ENCODE results near the gene RPS19. TPM values are rescaled to one million over a fixed set of nuclear protein-coding genes. Genes with fewer than 3 reads are reported as not detected.

The RPS19 gene
- 1,000 to 10,000 TPM in 5 of 6 donors, 100 to 1,000 TPM in 1; 677 to 2,013 (median 1,382) TPM for total RNA-seq

DNA sequence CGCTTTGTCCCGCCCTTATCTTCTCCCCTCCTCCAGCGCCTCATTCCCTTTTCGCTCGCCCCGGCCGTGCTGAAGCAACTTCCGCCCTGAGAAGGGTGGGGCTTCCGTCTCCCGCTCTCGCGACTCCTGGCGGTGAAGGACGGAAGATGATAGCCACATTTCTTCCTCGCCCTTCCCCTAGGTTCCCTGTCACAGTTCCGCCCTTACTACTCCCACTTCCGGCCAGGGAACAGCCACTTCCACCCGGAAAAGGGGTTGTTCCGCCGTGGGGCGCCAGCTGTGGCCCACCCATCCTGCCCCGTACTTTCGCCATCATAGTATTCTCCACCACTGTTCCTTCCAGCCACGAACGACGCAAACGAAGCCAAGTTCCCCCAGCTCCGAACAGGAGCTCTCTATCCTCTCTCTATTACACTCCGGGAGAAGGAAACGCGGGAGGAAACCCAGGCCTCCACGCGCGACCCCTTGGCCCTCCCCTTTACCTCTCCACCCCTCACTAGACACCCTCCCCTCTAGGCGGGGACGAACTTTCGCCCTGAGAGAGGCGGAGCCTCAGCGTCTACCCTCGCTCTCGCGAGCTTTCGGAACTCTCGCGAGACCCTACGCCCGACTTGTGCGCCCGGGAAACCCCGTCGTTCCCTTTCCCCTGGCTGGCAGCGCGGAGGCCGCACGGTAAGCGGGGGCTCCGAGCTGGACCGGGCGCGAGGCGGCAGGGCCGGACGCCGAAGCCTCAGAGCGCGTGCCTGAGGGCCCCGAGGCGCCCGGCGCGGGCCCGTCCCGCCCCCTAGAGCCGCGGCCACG lies at the start of gene RPS19:
RPS19 (plus strand) TSS at position 638 of the 801 bp plus-strand sequence. CDS start 520 bp downstream, outside the sequence.
- TF ChIP-seq, protein P1, sequence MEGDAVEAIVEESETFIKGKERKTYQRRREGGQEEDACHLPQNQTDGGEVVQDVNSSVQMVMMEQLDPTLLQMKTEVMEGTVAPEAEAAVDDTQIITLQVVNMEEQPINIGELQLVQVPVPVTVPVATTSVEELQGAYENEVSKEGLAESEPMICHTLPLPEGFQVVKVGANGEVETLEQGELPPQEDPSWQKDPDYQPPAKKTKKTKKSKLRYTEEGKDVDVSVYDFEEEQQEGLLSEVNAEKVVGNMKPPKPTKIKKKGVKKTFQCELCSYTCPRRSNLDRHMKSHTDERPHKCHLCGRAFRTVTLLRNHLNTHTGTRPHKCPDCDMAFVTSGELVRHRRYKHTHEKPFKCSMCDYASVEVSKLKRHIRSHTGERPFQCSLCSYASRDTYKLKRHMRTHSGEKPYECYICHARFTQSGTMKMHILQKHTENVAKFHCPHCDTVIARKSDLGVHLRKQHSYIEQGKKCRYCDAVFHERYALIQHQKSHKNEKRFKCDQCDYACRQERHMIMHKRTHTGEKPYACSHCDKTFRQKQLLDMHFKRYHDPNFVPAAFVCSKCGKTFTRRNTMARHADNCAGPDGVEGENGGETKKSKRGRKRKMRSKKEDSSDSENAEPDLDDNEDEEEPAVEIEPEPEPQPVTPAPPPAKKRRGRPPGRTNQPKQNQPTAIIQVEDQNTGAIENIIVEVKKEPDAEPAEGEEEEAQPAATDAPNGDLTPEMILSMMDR (IDR thresholded peaks at IDR 0.05) = peak; percentile 59 to 97 (median 94)
- TF ChIP-seq POLR2A (IDR thresholded peaks at IDR 0.05) (peak in 3 of 4 donors; percentile 37 to 92 (median 87)), EP300 (IDR thresholded peaks at IDR 0.05) (peak in 1 of 4 donors; percentile 50), POLR2AphosphoS5 (IDR thresholded peaks at IDR 0.05) (peak; percentile 87 to 88)
- H3K4me3 ChIP-seq = peak within 1 kb of the TSS; percentile 77 to 97 (median 81)
- 0 to 1% methylated on average over 37 to 61 of the region's 76 CpGs for WGBS, 2 donors
- ATAC-seq (ENCODE audit: low FRiP score in 2 of 2) (peak; percentile 97), DNase-seq (peak; percentile 96 to 97)
- H3K4me1 ChIP-seq = peaks cover 31 to 43% (median 34%) of the 10 kb centered on the region in 4 donors
- no peaks in the 10 kb centered on the region for H3K27me3 ChIP-seq
- H3K36me3 ChIP-seq = peaks cover 10 to 38% (median 30%) of the 10 kb centered on the region in 4 donors
- H3K27ac ChIP-seq = peak within 1 kb of the TSS; percentile 89 to 98 (median 92)
- no peaks in the 10 kb centered on the region for H3K9me3 ChIP-seq

DNA sequence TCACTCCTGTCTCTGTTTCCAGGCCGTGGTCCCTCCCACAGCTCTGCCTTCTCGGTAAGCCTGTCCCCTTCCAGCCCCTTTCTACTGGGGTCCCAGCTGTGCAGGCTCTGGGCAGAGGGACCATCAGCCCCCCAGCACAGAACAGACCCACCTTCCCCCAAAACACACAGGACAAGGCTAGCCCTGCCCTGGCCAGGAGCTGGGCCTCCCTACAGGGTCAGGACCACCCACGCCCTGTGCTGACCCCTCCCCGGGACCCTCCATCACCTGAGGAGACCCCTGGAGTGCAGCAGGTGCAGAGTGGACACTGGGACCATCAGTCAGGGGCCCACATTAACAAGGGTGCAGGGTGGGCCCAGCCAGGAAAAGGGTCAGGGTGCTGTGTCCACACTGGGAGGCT lies 49.8 kb upstream of the RPS19 start:
- Histone ChIP-seq H3K4me1 (peaks cover 0 to 4% (median 2%) of the 10 kb centered on the region in 4 donors), H3K27ac (peak overlapping the region; percentile 77 to 87 (median 80)), H3K27me3 (no peaks in the 10 kb centered on the region), H3K36me3 (no peaks in the 10 kb centered on the region), H3K9me3 (no peaks in the 10 kb centered on the region), H3K4me3 (no peak overlapping the region)
- WGBS, 2 donors = 57 to 60% methylated on average over 2 to 4 of the region's 4 CpGs
- no peak for ATAC-seq (ENCODE audit: low FRiP score in 2 of 2)
- DNase-seq = no peak
- TF ChIP-seq, protein P1 (IDR thresholded peaks at IDR 0.05) = no peak
- TF ChIP-seq EP300 (IDR thresholded peaks at IDR 0.05) (no peak), POLR2AphosphoS5 (IDR thresholded peaks at IDR 0.05) (no peak), POLR2A (IDR thresholded peaks at IDR 0.05) (no peak)

DNA sequence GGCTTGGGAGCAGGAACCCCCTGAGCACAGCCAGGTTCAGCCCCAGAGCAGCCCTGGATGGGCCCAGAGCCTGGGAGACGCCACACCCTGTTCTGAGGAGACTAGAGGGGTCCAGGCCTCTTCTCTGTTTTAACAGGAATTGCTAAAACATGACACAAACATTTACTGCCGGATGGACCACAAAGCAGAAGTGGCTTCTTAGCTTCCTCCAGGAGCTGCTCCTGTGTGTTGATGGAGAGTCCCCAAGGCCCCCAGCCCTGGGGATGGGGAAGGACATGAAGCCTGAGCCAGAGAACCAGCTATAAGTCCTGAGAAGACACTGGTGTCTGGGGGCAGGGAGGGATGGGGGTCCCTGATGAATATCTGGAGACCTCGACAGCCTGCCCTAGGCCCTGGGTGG lies 49.0 kb upstream of the RPS19 start:
- peak in 1 of 2 donors; percentile 72 for DNase-seq
- TF ChIP-seq, protein P1 (IDR thresholded peaks at IDR 0.05) = no peak
- TF ChIP-seq EP300 (IDR thresholded peaks at IDR 0.05) (no peak), POLR2AphosphoS5 (IDR thresholded peaks at IDR 0.05) (no peak), POLR2A (IDR thresholded peaks at IDR 0.05) (no peak)
- H3K4me3 ChIP-seq = no peak overlapping the region
- H3K27me3 ChIP-seq = no peaks in the 10 kb centered on the region
- ATAC-seq (ENCODE audit: low FRiP score in 2 of 2) = peak; percentile 28 to 59
- peaks cover 0 to 4% (median 2%) of the 10 kb centered on the region in 4 donors for H3K4me1 ChIP-seq
- WGBS, 2 donors = 48 to 50% methylated on average over 3 of the region's 3 CpGs
- no peaks in the 10 kb centered on the region for H3K36me3 ChIP-seq
- peak overlapping the region; percentile 77 to 87 (median 80) for H3K27ac ChIP-seq
- no peaks in the 10 kb centered on the region for H3K9me3 ChIP-seq

DNA sequence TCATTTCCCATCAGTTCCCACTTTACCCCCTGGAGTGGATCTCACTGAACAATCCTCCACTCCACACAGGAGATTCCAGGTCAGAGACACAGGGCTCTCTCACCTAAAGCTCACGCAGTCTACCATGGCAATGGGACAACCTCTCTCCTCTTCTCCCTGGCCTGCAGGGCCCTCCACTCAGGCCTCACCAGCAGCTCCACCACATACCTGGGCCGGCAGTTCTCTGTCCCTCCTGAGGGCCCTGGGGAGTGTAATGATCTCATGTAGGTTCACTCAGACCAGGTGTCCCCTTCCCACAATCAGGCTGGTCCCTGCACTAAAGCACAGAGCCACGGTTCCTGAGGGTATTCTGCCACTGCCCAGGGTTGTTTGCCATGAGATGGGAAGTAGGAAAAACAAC lies 48.1 kb upstream of the RPS19 start:
- no peaks in the 10 kb centered on the region for H3K36me3 ChIP-seq
- H3K27me3 ChIP-seq = no peaks in the 10 kb centered on the region
- no peak for TF ChIP-seq POLR2A (IDR thresholded peaks at IDR 0.05)
- TF ChIP-seq, protein P1 (IDR thresholded peaks at IDR 0.05) = no peak
- TF ChIP-seq POLR2AphosphoS5 (IDR thresholded peaks at IDR 0.05) = no peak
- TF ChIP-seq EP300 (IDR thresholded peaks at IDR 0.05) = no peak
- no peak overlapping the region for H3K4me3 ChIP-seq
- no peak for DNase-seq
- WGBS, 2 donors = 68 to 100% methylated on average over 1 to 3 of the region's 3 CpGs
- no peaks in the 10 kb centered on the region for H3K9me3 ChIP-seq
- peaks cover 0 to 4% (median 2%) of the 10 kb centered on the region in 4 donors for H3K4me1 ChIP-seq
- H3K27ac ChIP-seq = peak overlapping the region in 1 of 4 donors; percentile 80
- ATAC-seq (ENCODE audit: low FRiP score in 2 of 2) = no peak

Measured in upper lobe of left lung (tissue), 6 donors.